NAMALWA (cell line): ENCODE measurements around the gene DIAPH3.

Source experiments
- DNase-seq: peaks from one replicate; pipeline ENCODE4 v3.0.0-alpha.2; 2015; ENCODE audit warnings: low spot score

DIAPH3 gene

DNA sequence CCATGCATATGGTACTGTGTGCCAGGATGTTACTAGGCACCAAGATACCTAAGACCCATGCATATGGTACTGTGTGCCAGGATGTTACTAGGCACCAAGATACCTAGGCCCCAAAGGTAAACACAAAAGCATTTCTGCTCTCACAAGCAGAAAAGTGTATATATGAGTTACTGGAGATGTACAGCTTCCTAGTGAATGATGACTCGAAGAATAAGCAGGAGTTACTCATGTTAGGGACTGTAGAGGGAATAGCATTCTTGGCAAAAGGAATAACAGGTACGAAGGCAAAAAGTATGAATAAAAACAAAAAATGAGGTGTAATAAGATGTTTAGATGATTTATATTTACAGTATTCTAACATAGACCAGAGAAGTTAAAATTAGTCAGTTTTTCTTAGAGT lies 383.7 kb downstream of the DIAPH3 start:
- DNase-seq, result no peak

GRCh38 chr13:59776924-59777690 lies 386.6 kb downstream of the DIAPH3 start:
- no peak for DNase-seq

DNA sequence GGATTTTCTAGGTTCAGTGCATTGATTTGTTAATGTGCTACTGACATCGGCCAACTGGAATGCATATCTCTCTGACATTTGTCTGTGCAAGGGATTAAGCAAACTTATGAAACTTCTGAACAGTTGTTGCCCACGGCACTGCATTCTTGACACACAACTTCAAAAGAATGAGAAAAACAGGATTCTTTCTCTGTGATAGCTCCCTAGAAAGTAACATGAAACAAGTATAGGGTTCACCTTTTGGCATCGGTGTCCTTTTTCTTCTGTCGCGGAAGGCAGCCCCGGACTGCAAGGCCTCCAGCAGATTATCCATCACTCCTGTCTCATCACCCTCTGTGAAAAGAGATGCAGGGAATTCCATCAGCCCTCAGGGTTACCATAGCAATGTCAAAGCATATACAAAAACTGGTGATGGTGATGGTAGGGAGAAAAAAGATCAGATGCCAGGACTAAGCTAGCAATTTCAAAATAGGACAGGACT lies 389.2 kb downstream of the DIAPH3 start:
- no peak for DNase-seq

- no peak for DNase-seq
Observed at GRCh38 chr13:59771272-59771671, 392.5 kb downstream of the DIAPH3 start.

DNA sequence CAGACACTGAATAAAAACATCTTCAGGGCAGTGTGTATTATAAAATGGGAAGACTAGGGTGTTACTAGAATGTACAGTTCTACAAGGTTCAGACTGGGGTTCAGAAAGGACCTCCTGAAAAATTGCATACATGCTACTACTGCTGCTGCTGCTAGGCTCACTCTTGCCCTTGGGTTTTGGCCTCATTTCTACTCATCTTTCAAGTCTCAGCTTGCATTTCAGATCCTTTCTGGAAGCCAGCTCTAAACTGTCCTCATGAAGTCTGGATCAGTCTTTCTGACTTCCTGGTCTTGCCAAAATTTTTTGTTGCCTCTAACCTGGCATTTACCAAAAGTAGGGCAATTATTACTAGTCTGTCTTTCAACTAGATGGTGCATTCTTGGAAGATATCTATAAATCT lies 393.3 kb downstream of the DIAPH3 start:
- no peak for DNase-seq

GRCh38 chr13:59766236-59766635 lies 397.5 kb downstream of the DIAPH3 start:
- no peak for DNase-seq

GRCh38 chr13:59755632-59756290 lies 408.0 kb downstream of the DIAPH3 start:
- no peak for DNase-seq

DNA sequence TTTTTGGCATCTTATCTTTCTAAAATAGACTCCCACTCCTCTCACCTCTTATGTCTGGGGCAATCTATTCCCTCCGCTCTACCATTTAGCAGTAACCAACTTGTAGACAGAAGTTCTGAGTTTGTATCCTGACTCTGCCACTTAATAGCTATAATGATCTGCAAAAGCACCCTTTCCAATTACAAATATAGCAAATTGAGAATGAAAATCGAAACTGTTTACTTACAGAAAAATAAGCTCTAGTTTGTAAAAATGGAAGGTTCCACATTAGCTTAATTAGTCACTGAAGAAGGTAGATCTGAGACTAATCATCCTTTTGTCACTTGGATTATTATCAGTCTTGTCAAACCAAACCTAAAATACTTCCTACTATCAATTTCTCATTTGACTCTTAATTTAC lies 409.3 kb downstream of the DIAPH3 start:
- DNase-seq, result no peak

DNA sequence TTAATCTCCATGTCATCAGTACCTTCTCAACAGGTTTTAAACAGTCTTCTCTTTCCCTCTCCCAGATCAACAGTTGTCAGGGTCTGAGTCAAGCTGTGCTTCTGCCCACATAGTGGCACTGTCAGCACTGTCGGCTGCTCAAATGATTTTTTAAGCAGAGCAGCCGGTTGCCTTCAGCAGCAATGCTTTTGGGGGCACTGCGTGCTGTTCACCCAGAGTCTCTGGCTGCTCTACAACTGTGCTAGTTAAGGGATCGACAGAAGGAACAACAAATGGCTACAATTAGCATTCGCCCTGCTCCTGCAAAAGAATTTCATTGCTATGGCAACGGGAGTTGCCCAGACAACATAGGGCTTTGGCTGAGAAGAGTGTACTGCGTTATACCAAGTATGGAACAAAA lies 412.9 kb downstream of the DIAPH3 start:
- DNase-seq, result no peak

DNA sequence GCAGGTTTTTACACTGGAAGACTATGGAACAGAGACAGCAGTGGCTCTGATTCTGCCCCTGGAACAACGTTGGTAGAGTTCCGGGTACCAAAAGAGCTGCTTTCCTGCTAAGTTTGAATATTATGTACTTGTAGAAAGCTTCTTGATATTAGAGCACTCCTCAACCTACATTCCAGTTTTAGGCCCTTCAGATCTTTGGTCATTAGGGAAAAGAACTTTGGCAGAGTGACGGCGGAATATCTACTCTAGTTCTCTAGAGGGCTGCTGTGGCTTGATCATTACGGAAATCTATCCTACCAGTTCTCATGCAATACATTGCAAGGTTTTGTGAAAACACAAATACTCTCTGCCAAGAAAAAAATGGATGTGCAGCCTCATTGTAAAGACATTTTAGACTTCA lies 415.7 kb downstream of the DIAPH3 start:
- DNase-seq, result no peak

DNA sequence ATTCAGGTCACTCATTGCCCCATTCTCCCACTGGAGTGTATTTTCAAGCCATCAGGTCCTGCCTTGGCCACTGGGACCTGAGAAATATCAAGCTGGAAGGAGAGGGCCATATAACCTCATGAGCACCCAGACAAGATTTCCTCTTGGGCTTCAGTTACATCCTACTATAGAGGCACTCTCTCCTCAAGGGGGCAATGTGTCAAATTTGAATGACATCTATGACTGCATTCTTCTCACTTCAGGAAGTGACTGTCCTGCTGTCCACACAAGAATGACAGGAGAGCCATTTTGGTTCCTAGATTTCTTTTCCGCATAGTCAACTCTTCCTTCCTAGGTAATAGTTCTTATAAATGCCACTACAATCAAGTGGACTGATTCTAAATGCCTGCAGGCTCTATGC lies 416.2 kb downstream of the DIAPH3 start:
- DNase-seq, result peak; percentile 52

- no peak for DNase-seq
Observed at GRCh38 chr13:59746291-59746962, 417.3 kb downstream of the DIAPH3 start.

DNA sequence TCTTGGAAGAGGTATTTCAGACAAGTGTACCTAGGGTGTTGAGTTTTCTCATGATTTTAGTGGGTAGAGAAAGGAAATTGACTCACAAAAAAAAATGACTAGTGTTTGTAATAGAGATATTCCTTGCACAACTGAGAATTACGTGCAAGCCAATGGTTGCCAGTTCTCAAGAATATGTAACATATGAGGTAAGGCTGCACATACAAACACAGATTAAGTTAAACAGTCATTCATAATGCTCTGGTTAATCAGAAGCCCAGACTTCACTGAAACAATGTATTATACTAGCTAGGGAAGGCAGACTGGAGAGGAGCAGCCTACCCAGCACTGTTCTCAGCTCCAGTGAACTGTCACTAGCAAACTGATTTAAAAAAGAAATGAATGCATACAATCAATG lies 418.3 kb downstream of the DIAPH3 start:
- DNase-seq, result no peak

DNA sequence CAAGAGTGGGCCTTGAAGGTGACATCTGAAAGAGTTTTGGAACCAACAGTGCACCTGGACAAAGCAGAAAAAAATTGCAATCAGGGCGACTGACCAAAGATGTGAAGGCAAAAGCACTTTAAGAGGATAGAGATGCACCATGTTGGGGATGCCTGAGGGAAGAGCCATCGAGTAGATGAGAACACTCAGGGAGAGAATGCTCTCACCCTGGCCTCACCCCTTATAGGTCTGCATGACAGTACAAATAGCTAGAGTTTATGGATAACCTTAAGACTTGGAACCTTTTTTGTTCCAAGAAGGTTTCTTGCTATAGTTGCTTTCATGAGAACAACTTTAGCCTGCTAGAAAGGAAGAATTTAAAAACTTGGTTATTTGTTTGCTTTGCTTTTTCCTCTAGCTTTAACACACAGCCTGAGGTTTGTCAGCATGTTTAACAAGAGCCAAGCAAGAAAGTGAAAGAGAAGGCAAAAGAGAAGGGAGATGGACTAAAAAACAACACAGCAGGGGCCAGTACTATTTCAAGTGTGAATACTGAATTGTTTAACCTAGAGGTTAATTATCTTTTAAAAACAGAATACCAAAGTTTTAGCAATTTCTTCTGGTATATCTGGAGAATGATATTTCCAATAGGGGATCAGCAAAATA lies 418.9 kb downstream of the DIAPH3 start:
- no peak for DNase-seq

DNA sequence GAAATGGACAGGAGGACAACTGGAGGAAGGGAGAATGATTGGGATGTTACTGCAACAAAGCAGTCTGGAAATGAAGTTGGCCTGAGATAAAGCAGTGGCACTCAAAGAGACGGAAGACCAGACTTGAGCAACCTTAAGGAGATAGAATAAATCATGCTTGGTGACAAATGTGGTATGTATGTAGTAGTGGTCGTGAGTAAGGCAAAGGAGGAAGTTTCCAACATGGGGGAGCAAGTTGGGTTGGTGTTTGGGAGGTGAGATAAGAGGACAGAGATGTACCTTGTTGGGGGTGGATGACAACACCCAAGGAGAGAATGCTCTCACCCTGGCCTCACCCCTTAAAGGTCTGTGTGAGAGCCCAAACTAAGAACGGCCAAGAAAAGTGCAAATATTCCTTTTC lies 420.5 kb downstream of the DIAPH3 start:
- no peak for DNase-seq

- DNase-seq, result no peak
Observed at GRCh38 chr13:59742467-59742866, 421.3 kb downstream of the DIAPH3 start.

DNA sequence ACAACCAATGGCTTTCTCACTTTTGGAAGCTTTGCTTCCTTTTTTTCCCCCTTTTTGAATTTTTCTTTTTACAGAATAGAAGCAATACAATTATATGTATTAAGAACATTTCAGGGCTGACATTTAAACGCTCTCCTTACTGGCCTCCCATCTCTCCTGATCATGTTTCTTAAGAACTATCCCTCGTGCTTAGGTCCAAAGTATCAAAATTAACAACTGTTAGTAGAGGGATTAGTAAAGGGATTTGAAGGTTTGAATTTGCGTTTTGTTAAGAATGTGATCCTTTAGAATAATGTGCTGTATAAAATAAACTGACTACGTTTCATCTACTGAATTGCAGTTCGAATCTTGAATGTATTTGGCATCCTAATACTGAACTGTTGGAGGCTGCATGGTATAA lies 424.8 kb downstream of the DIAPH3 start:
- no peak for DNase-seq

- DNase-seq, result peak; percentile 41
Observed at GRCh38 chr13:59734393-59734792, 429.3 kb downstream of the DIAPH3 start.

GRCh38 chr13:59733744-59734143 lies 430.0 kb downstream of the DIAPH3 start:
- DNase-seq, result no peak

- DNase-seq, result no peak
Observed at GRCh38 chr13:59730026-59730425, 433.7 kb downstream of the DIAPH3 start.

GRCh38 chr13:59728896-59729545 lies 434.7 kb downstream of the DIAPH3 start:
- no peak for DNase-seq
